Glutamatergic neuron (in vitro differentiated cells): ENCODE results near the gene NME1. TPM values are rescaled to one million over a fixed set of nuclear protein-coding genes. Genes with fewer than 3 reads are reported as not detected.

ENCODE experiments used
- DNase-seq: peaks from one replicate; pipeline ENCODE4 v3.0.0; 2022
- H3K27ac Mint-ChIP-seq: one replicate; pipeline ENCODE4 v1.8.0; 2020; ENCODE audit warnings: mild to moderate bottlenecking, mixed read lengths, inconsistent platforms; ENCODE audit not compliant: unreplicated experiment
- H3K27me3 Mint-ChIP-seq: one replicate; pipeline ENCODE4 v1.8.0; 2020; ENCODE audit warnings: mild to moderate bottlenecking, moderate library complexity, mixed read lengths, inconsistent platforms; ENCODE audit not compliant: unreplicated experiment
- H3K36me3 Mint-ChIP-seq: one replicate; pipeline ENCODE4 v1.8.0; 2020; ENCODE audit warnings: mild to moderate bottlenecking, mixed read lengths, inconsistent platforms; ENCODE audit not compliant: unreplicated experiment
- H3K4me1 Mint-ChIP-seq: one replicate; pipeline ENCODE4 v1.8.0; 2020; ENCODE audit warnings: mild to moderate bottlenecking, low read depth, mixed read lengths, inconsistent platforms; ENCODE audit not compliant: unreplicated experiment
- H3K4me3 Mint-ChIP-seq: one replicate; pipeline ENCODE4 v1.8.0; 2020; ENCODE audit warnings: mild to moderate bottlenecking, mixed read lengths, inconsistent platforms; ENCODE audit not compliant: unreplicated experiment
- H3K9me3 Mint-ChIP-seq: one replicate; pipeline ENCODE4 v1.8.0; 2020; ENCODE audit warnings: mild to moderate bottlenecking, moderate library complexity, mixed read lengths, inconsistent platforms; ENCODE audit not compliant: unreplicated experiment
- CTCF ChIP-seq: fragments of 200-600 bp; sonication (generic); IDR thresholded peaks from one replicate; pipeline ENCODE4 v1.5.0; 2021; ENCODE audit not compliant: partially characterized antibody, unreplicated experiment
- total RNA-seq: library from RNA; stranded (reverse); fragmentation: NEBNext Ultra II Directional; extraction: Animal tissue kit (Norgen Biotek cat#: 25700); gene quantifications from one replicate; pipeline ENCODE4 v1.2.1, GENCODE V29; 2021; ENCODE audit not compliant: unreplicated experiment

The NME1 gene
- total RNA-seq, 1 donor from 2014 or later = 125 TPM

GRCh38 chr17:51118330-51119195 is 34.8 kb upstream of the NME1 start:
- Mint-ChIP-seq H3K9me3 (peaks cover 13% of the 10 kb centered on the region), H3K4me3 (peak overlapping the region; percentile 95), H3K27ac (no peak overlapping the region), H3K4me1 (peaks cover 19% of the 10 kb centered on the region), H3K27me3 (peaks cover 11% of the 10 kb centered on the region), H3K36me3 (no peaks in the 10 kb centered on the region)
- no peak for DNase-seq
- no peak for TF ChIP-seq CTCF

GRCh38 chr17:51119415-51120356 is 33.7 kb upstream of the NME1 start:
- Mint-ChIP-seq H3K4me3 (peak overlapping the region; percentile 98), H3K36me3 (no peaks in the 10 kb centered on the region), H3K4me1 (peaks cover 19% of the 10 kb centered on the region), H3K27me3 (peaks cover 11% of the 10 kb centered on the region), H3K27ac (peak overlapping the region; percentile 95), H3K9me3 (peaks cover 13% of the 10 kb centered on the region)
- peak; percentile 62 for DNase-seq
- no peak for TF ChIP-seq CTCF

- H3K27me3 Mint-ChIP-seq = peaks cover 11% of the 10 kb centered on the region
These were observed 33.0 kb upstream of the NME1 start for GRCh38 chr17:51120357-51120738.

GRCh38 chr17:51120739-51121619 is 32.4 kb upstream of the NME1 start, which contains the start of gene SPAG9:
Gene SPAG9 (minus strand): TSS chr17:51120868. CDS start chr17:51120656, 212 bp downstream.
- peak within 1 kb of the TSS; percentile 99 for H3K27ac Mint-ChIP-seq
- peaks cover 11% of the 10 kb centered on the region for H3K27me3 Mint-ChIP-seq
- peaks cover 19% of the 10 kb centered on the region for H3K4me1 Mint-ChIP-seq
- H3K9me3 Mint-ChIP-seq = peaks cover 13% of the 10 kb centered on the region
- no peaks in the 10 kb centered on the region for H3K36me3 Mint-ChIP-seq
- TF ChIP-seq CTCF = no peak
- H3K4me3 Mint-ChIP-seq = peak within 1 kb of the TSS; percentile 98
- DNase-seq = peak; percentile 97

More at GRCh38 chr17:51120357-51120738, 33.0 kb upstream of the NME1 start:
- no peak for DNase-seq
- TF ChIP-seq CTCF = no peak
- Mint-ChIP-seq H3K4me3 (peak overlapping the region; percentile 98), H3K36me3 (no peaks in the 10 kb centered on the region), H3K9me3 (peaks cover 13% of the 10 kb centered on the region), H3K27ac (peak overlapping the region; percentile 95), H3K4me1 (peaks cover 19% of the 10 kb centered on the region)
